Activated CD8-positive, alpha-beta memory T cell treated with anti-CD3 and anti-CD28 coated beads for 48 hours (primary cell): Measurements from ENCODE around the gene NOS1.

Experiments
- DNase-seq, 3 experiments: peaks; one replicate each; pipeline ENCODE4 v3.0.0-alpha.2; 2020; ENCODE audit warnings: low read depth in 2 of 3, low spot score in 2 of 3

Gene NOS1

DNA sequence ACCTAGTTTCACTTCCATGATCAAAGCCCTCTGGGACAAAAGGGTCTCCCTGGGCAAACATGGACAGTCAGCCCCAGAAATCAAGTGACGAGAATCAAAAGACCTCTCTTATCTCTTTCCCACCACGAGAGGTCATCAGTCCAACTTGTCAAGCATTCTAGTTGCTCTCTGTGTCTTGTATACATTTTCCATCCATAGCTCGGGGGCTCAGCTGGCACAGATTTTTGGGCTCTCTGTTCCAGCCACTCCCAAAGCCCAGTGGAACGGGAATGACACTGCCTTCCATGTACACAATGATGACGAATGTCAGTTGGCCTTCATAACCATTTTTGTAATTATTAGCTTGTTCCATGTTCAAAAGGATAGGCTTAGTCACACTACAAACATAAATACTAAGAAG, 29.7 kb downstream of the NOS1 start:
- DNase-seq, result no peak

DNA sequence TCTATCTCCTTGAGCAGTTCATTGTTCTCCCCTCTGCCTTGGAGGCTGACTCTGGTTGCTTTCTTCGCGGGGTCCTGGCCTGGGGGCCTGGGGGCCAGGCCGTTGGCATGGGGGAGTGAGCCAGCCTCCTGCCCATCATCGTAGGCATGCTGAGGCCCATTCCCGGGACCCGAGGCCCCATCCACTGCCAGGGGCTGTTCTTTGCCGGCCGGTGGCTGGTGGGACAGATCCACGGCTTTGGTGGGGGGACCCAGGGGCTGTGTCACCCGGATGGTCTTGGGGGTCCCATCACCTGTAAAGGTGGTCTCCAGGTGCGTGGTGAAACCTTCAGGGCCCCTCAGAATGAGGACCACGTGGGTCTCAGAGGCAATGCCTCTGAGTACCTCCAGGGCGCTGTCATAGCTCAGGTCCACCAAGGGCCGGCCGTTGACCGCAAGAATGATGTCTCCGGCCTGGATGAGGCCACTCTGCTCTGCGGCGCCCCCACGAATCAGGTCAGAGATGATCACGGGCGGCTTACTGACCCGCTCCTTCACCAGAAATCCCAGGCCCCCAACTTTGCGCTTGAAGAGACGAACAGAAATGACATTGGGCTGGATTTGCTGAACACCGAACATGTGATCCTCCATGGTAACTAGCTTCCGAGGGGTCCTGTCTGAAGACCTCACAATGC, 30.8 kb downstream of the NOS1 start:
- no peak for DNase-seq

DNA sequence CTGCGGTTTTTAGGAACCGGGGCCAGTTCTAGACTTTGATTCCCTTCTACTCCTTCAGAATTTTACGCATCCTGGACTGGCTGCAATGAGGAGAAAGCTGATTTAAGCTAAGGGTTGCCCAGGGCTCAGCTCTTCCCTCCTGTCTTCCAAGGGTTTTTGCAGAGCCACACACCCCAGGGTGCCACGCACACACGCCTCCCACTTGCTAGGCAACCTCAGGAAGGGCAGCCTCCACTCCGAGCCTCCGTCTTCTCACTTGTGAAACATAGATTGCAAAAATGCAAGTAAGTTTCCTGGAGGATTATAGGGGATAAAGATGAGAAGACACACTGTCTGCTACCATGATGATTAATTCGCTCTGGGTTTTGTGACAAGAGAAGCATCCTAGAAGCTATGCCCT, 31.7 kb downstream of the NOS1 start:
- no peak for DNase-seq

DNA sequence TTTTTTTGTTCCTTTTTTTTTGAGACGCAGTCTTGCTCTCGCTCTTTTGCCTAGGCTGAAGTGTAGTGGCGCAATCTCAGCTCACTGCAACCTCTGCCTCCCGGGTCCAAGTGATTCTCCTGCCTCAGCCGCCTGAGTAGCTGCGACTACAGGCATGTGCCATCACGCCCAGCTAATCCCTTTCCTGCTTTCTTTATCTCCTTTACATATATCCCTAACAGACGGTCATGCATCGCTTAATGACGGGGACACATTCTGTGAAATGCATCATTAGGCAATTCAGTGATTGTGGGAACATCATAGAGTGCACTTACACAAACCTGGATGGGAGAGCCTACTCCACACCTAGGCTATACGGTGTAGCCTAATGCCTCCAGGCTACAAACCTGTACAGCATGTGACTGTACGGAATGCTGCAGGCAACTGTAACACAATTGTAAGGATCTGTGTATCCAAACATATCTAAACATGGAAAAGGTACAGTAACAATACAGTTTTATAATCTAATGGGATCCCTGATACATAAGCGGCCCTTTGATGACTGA, 32.8 kb downstream of the NOS1 start:
- DNase-seq, result no peak

DNA sequence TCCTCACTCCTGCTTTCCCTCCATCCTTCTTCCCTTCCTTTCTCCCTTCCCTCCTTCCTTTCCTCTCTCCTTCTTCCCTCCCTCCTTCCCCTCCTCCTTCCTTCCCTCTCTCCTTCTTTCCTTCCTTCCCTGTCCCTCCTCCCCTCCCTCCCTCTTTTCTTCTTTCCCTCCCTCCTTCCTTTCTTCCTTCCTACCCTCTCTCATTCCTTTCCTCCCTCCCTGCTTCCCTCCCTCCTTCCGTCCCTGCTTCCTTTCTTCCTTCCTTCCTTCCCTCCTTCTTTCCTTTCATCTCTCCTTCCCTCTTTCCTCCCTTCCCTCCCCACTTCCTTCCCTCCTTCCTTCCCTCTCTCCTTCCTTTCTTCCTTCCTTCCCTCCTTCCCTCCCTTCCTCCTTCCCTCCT, 39.0 kb downstream of the NOS1 start:
- no peak for DNase-seq

DNA sequence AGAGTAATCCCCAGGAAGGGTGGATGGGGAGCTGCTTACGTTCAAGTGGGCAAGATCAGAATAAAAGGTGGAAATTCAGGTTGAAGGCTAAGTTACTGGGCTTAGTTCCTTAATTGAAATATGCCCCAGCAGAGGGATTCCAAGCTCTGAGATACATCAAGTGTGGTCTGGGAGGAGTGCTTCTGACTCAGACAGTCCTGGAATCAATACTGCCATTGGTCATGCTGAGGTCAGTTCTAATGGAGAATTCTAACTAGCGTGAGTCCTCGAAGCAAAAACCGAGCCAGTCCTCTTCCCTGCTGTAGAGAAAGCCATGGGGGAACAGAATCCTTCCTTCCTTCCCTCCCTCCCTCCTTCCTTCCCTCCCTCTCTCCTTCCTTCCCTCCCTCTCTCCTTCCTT, 39.9 kb downstream of the NOS1 start:
- no peak for DNase-seq

DNA sequence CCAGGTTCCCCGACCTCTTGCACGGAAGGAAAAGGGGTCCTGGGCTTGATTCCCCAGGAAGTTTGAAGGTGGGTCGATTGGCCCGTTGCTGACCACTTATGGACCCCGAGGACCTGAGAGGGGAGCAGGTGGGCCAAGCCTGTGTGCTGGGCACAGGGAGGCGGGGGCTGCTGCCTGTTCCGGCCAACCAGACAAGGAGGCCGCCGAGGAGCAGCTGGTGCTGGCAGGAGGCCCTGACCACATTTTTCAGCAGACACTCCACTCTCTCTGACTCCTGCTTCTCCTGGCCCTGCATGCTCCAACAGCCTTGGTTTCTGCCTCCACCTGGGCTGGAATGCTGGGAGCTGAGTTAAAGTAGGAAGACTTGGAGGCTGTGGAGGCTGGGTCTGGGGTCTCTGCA, 42.8 kb downstream of the NOS1 start:
- DNase-seq, result no peak

DNA sequence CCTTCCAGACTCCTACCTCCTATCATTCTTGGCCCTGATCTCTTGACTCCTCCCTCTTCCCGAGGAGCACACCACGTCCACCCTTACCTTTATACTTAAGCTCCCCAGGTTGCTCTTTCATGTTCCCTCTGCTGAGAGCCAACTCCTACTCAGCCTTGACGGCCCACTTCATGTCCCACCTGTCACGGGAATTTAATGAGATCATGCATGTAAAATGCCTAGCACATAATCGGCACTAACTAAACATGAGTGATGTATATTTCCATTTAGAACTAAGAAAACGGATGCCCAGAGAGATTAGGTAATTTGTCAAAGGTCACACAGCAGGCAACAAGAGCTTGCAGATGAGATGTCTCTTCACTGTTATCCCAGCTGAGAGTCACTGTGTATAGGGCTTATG, 45.1 kb downstream of the NOS1 start:
- no peak for DNase-seq

DNA sequence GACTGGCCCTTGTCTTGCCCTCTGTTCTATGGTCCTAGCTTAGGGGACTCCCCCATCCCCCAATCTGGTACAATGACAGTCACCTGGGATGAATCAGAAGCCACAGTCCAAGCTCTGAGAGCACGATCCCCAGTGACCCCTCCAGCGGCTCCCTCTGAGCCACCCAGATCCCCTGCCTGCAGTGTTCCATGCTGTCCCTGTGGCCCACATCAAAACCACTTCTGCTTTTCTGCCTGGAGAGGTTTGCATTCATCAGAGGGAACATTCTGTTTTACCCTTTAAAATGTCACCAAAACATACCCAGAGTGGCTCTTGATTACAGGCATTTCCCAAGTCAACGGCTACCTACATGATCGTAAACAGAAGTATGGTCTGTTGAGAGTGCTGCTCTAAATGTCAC, 47.5 kb downstream of the NOS1 start:
- DNase-seq, result no peak

DNA sequence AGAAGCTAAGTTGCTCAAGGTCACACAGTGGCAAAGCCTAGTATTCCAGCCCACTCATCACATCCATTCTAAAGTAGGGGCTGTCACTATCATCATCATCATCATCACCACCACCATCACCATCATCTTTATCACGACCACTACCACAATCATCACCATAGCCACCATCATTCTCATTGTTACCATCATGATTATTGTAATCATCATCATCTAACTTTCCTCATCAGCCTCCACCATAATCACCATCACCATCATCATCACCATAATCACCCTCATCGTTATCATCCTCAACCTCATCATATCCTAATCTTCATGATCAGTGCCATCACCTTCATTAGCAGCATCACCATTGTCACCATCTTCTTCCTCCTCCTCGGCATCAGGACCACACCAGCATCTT, 48.7 kb downstream of the NOS1 start:
- DNase-seq, result no peak

DNA sequence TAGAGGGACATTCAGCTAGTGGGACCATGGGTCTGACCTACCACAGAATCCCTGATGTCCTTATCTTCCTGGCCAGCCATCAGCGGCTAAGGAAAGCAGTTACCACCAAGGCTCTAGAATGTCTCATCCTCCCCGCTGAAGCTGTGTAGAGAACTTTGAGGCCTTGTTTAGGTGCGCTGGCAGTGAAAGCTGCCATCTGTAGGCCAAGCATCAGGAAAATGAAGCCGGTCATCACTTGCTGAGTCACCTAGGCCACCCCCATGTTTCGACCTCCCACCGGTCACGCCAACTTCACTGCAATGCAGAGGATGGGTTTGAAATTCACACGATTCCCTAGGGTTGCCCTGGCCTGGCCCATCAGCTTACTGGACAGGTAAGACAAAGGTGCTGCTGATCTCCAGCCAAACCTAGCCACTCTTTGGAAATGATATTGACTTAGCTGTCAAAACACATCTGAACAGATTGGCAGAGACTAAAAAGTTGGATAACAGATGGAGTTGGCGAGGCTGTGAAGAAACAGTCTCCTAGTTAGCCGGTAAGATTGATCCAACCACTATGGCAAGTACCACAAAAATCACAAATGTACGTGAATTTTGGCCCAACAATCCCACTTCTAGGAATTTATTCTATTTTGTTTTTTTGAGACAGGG, 52.0 kb downstream of the NOS1 start:
- DNase-seq, result no peak

DNA sequence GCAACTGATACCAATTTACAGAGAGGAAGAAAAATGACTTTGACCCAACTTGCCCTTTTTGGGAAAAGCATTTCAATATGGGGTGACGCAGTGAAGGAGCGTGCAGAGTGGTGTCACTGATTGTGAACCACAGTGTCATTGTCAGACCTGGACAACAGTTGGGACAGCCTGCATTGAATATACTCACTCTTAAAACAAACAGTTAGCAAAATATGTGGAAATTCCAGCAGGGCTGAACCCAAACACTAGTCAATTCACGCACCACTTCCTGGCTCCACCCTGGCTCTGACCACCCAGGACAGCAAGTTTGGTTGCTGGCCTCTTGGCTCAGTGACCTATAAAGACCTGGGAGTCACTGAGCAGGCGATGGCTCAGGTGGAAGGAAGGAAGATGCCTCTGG, 61.3 kb downstream of the NOS1 start:
- DNase-seq, result no peak

DNA sequence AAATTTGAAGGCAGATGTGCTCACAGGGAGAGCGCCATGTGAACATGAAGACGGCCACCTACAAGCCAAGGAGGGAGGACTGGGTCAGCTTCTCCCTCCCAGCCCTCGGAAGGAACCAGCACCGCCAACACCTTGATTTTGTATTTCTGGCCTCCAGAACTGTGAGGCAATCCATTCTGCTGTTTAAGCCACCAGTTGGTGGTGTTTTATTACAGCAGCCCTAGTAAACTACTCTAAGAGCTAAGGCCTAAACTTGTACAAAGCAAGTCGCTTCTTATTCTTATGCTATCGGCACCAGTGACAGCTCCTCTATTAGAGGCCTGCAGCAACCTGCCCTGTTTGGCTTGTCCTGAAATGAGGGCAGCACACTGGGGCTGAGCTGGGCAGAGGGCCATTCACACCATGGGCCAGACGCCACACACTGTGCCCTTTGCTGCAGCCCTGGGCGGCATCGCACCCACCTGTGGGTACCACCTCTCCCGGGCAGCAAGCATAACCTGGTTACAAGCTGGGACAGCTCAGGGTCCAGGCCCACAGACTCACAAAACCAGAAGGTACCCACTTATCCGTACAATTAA, 62.7 kb downstream of the NOS1 start:
- no peak for DNase-seq

DNA sequence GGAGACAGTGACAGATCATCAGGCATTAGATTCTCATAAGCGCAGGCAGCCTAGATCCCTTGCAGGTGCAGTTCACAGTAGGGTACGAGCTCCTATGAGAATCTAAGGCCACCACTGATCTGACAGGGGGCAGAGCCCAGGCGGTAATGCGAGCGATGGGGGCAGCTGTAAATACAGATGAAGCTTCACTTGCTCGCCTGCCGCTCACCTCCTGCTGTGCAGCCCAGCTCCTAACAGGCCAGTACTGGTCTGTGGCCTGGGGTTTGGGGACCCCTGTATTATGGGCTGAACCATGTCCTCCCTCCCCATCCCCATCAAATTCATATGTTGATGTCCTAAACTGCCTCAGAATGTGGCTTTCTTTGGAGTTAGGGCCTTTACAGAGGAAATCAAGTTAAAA, 63.2 kb downstream of the NOS1 start:
- DNase-seq, result no peak

DNA sequence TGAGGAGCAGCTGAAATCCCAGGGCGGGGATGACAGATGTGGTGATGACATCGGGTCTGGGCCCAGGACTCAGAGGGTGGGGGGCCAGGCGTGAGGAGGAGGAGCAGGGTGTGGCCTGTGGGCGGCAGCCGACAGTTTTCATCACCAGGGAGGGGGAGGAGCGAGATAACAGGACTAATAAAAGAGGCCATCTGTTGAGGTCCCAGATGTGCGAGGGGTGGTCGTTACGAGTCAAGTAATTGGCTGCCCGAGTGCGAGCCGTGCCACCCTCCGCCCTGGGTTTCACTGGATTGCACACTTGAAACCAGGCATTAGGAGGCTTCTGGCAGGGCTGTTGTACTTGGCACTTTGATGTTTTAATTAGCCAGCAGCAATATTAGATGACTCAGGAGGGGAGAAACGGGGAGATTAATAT, 67.2 kb downstream of the NOS1 start:
- DNase-seq, result no peak

DNA sequence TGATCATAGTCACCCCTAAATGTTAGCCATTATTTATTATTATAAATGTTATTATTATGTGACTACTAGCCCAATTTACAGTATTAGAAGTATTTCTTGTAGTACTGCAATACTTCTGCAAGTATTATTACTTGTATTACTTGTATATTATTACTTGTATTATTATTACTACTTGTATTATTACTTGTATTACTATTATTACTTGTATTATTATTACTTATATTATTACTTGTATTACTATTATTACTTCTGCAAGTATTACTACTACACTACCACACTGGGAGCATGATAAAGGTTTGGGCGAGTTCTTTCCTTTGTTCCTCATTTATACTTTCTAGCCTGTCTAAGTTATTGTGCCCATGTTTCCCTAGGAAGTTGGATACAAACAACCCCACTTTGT, 67.9 kb downstream of the NOS1 start:
- DNase-seq, result no peak

DNA sequence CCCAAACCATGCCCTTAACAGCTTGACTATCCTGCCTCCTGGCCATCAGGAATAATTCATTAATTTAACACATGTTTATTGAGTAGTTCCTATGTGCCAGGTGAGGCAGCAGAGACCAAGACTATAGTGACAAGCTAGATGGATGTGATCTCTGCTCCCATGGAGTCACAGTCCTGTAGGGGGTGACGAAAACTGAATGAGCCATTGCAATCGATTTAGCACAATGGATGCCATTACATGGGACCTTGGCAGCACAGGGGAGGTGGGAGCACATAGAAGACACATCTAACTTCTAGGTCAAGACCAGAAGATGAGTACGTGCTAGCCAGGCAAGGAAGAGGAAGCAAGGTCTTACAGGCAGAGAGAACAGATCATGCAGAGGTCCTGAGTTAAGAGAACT, 68.7 kb downstream of the NOS1 start:
- DNase-seq, result no peak

DNA sequence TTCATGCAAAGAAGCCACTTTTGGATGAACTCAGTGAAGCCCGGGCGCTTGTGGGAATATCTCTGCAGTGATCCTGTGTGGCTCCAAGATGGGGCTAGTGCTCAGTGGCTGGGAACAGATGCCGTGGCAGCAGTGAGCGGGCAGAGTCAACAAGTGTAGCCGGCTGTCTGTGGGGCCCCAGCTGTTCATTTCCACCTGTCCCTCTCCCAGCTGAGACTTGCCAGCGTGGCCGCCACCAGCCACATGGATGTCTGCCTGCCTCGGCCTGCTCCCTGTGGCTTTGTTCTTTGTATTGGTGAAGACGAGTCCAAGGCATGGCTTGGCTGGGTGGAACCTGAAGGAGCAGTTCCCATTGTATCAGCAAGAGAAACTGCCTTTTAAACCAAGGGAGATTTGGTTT, 77.3 kb downstream of the NOS1 start:
- no peak for DNase-seq

DNA sequence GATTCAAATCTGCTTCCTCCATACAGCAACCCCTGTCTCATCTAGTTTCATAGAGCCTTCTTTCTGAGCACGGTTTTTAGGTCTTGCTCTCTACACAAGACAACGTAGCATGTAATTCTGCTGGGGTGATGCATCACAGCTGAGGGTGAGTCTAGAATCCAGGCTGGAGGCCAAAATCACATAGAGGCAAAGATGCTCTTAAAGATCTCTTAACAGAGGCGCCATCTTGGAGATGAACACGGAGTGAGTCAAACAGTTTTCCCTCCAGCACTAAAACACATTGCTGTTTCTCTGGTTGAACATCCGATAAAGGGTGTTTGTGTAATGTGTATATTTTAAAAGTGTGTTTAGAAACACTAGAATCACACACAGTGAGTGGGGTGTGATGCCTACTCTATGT, 78.9 kb downstream of the NOS1 start:
- DNase-seq, result no peak

DNA sequence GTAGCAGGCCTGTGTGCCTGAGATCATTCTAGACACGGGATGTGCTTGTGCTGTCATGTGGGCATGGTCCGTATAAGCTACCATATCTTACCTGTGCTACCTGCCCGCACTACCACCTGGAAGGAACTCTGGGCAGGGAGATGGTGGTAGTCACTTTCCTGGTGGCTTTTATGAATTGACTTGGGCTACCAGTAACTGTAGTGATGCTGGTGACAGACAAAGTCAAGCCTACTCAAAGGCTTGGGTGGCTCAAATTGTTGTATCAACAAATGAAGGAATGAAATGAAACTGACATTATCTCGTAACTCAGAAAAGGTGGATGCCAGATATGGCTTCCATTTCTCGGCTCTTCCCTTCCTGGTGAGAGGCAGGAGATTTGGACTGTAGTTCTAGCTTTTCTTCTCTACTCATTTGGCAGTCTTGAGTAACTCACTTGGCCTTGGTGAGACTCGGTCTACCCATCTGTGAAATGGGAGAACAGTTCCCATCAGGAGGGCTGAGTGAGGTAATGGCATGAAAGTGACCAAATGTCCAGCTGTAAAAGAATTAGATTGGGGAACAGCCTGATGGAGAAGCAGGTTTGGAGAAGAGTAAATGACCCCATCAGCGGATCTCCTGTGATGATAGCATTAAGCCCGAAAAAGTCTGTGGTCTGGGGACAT, 81.3 kb downstream of the NOS1 start:
- no peak for DNase-seq

DNA sequence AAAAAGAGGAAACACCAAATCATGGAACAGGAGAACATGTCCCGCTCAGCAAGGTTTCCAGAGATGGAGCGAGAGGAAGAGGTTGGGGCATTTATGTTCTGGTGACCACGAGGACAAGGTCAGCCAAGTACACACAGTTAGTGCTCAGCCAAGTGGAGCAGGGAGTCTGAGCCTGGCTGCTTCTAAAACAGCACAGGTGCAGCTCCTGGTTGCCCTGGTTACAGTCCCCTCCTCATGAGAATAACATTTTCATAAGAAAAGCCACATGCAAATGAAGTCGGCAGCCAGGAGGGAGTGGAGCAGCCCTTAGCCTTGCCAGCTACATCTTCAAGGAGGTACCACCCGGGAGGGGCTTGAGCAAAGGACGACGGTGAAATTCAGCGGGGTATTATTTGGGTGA, 81.8 kb downstream of the NOS1 start:
- no peak for DNase-seq

DNA sequence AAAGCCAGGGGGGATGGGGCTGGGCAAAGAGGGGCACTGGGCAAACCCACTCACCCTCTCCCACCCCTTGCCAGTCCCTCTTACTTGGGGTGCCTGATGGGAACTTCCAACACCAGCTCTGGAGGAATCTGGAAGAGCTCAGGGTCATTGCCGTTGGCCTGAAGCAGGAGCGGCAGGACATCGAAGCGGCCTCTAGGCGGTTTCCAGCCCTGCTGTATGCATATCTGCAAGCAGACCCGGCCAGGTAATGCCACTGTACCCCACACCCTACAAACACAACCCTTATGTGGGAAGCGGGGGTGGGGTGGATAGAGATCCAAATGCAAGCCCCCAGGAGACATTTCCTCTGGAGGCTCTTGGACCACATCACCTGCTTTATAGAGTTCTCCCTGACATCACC, 83.6 kb downstream of the NOS1 start:
- no peak for DNase-seq
